Measurements from ENCODE around the gene IGSF9B. TPM values are rescaled to one million over a fixed set of nuclear protein-coding genes. Genes with fewer than 3 reads are reported as not detected.

The IGSF9B gene
- total and polyA plus RNA-seq, 2 donors from 2014 or later, result 0.86 to 10.4 TPM

- Histone ChIP-seq H3K4me3 (ENCODE audit: low read length in 3 of 3) (peak overlapping the region in 1 of 3 donors; percentile 32), H3K36me3 (ENCODE audit: control insufficient read depth in 2 of 3, insufficient read depth in 3 of 3, low read length in 3 of 3) (no peaks in the 10 kb centered on the region), H3K27me3 (ENCODE audit: control insufficient read depth, insufficient read depth, low read length) (no peaks in the 10 kb centered on the region), H3K9ac (ENCODE audit: low read length in 3 of 3) (no peak overlapping the region), H3K4me1 (ENCODE audit: control insufficient read depth in 2 of 3, insufficient read depth in 2 of 3, low read depth in 1 of 3, low read length in 3 of 3) (no peaks in the 10 kb centered on the region), H3K9me3 (ENCODE audit: control insufficient read depth in 2 of 3, insufficient read depth in 1 of 3, low read length in 3 of 3) (no peaks in the 10 kb centered on the region), H3K27ac (ENCODE audit: low read depth in 2 of 2, low read length in 2 of 2) (no peak overlapping the region)
- FAIRE-seq (no peak), DNase-seq (peak in 4 of 5 donors; percentile 66 to 86 (median 76))
- peak; percentile 75 for TF ChIP-seq CTCF (IDR thresholded peaks at IDR 0.05; ENCODE audit: borderline replicate concordance, extremely low read depth, insufficient read depth)
- intact Hi-C loops (cut with DNase I), result loop anchor here (10.0 kb wide), 1 partner anchor 217 kb away; no protein-coding TSS in a partner anchor
Measured at GRCh38 chr11:133927690-133928627, 28.8 kb downstream of the IGSF9B start.

- Histone ChIP-seq H3K4me3 (ENCODE audit: low read length in 3 of 3) (no peak overlapping the region), H3K27me3 (ENCODE audit: control insufficient read depth, insufficient read depth, low read length) (no peaks in the 10 kb centered on the region), H3K9me3 (ENCODE audit: control insufficient read depth in 2 of 3, insufficient read depth in 1 of 3, low read length in 3 of 3) (no peaks in the 10 kb centered on the region), H3K27ac (ENCODE audit: low read depth in 2 of 2, low read length in 2 of 2) (no peak overlapping the region), H3K4me1 (ENCODE audit: control insufficient read depth in 2 of 3, insufficient read depth in 2 of 3, low read depth in 1 of 3, low read length in 3 of 3) (no peaks in the 10 kb centered on the region), H3K36me3 (ENCODE audit: control insufficient read depth in 2 of 3, insufficient read depth in 3 of 3, low read length in 3 of 3) (no peaks in the 10 kb centered on the region), H3K9ac (ENCODE audit: low read length in 3 of 3) (no peak overlapping the region)
- intact Hi-C loops (cut with DNase I), result loop anchor here (10.0 kb wide), 1 partner anchor 218 kb away; no protein-coding TSS in a partner anchor
- FAIRE-seq, result no peak
- DNase-seq, result peak in 1 of 5 donors; percentile 60
- no peak for TF ChIP-seq CTCF (IDR thresholded peaks at IDR 0.05; ENCODE audit: borderline replicate concordance, extremely low read depth, insufficient read depth)
Measured at GRCh38 chr11:133926466-133927246, 30.1 kb downstream of the IGSF9B start.

GRCh38 chr11:133925756-133926155, 31.0 kb downstream of the IGSF9B start:
- Histone ChIP-seq H3K4me1 (ENCODE audit: control insufficient read depth in 2 of 3, insufficient read depth in 2 of 3, low read depth in 1 of 3, low read length in 3 of 3) (no peaks in the 10 kb centered on the region), H3K4me3 (ENCODE audit: low read length in 3 of 3) (no peak overlapping the region), H3K9ac (ENCODE audit: low read length in 3 of 3) (no peak overlapping the region), H3K27ac (ENCODE audit: low read depth in 2 of 2, low read length in 2 of 2) (no peak overlapping the region), H3K9me3 (ENCODE audit: control insufficient read depth in 2 of 3, insufficient read depth in 1 of 3, low read length in 3 of 3) (no peaks in the 10 kb centered on the region), H3K36me3 (ENCODE audit: control insufficient read depth in 2 of 3, insufficient read depth in 3 of 3, low read length in 3 of 3) (no peaks in the 10 kb centered on the region), H3K27me3 (ENCODE audit: control insufficient read depth, insufficient read depth, low read length) (no peaks in the 10 kb centered on the region)
- FAIRE-seq, result no peak
- intact Hi-C loops (cut with DNase I), result loop anchor here (10.0 kb wide), 1 partner anchor 219 kb away; no protein-coding TSS in a partner anchor
- DNase-seq, result no peak
- TF ChIP-seq CTCF (IDR thresholded peaks at IDR 0.05; ENCODE audit: borderline replicate concordance, extremely low read depth, insufficient read depth), result no peak

Data from kidney (tissue), 14 donors.